K562 (cell line): ENCODE results near the gene MEGF9. TPM values are rescaled to one million over a fixed set of nuclear protein-coding genes. Genes with fewer than 3 reads are reported as not detected.

Source experiments
- ATAC-seq: fragments of 200-7000 bp; cut with Tn5 transposase; 3 replicates; pipeline ENCODE4 v1.9.1; 2020; ENCODE audit warnings: moderate library complexity
- BruUV-seq: library from RNA; stranded (reverse); fragments of 400-500 nt; replicated peaks from 2 replicates; lab custom pipeline; 2021; lab: Mats Ljungman, UMichigan
- CTCF ChIA-PET: fragments of 300-600 bp; formaldehyde crosslinking; extraction: SDS; loops from one replicate; lab custom pipeline; 2021; ENCODE audit warnings: low intra/inter-chr PET ratio; lab: Yijun Ruan, JAX
- POLR2A ChIA-PET: fragments of 300-600, 350-650 bp; sonication (Branson Sonifier 250); formaldehyde crosslinking; extraction: SDS; loops from one replicate; lab custom pipeline; 2021; ENCODE audit warnings: antibody characterized with exemption, inconsistent platforms; lab: Yijun Ruan, JAX
- DNase-seq, 4 experiments: peaks; one replicate each; pipeline versions ENCODE4 v3.0.0 to v3.0.0-alpha.2; 2011 to 2018; ENCODE audit warnings: low spot score in 3 of 4, mixed read lengths in 3 of 4; ENCODE audit errors: extremely low read depth in 1 of 4
- FAIRE-seq: peaks from 2 replicates; lab custom pipeline; 2011; peaks lifted over from hg19 to GRCh38; lab: Jason Lieb, UNC
- H2AFZ ChIP-seq: 2 replicates; pipeline ENCODE4 v1.6.0; 2011; ENCODE audit warnings: low read depth, low read length, control low read depth, inconsistent platforms
- H3K27ac ChIP-seq: fragments of 200-600 bp; 3 replicates; pipeline ENCODE4 v1.8.0; 2011; ENCODE audit warnings: low read depth, mild to moderate bottlenecking, control low read depth, inconsistent platforms, low read length, moderate library complexity, mixed read lengths; ENCODE audit errors: extremely low read depth
- H3K27me3 ChIP-seq, 2 experiments: fragments of 300-600 bp in 1 of 2; 2 replicates in 1 of 2; 3 replicates in 1 of 2; pipeline versions ENCODE4 v1.6.0 to v1.8.0; 2011; ENCODE audit warnings: inconsistent platforms in 2 of 2, low read length in 2 of 2, mild to moderate bottlenecking in 1 of 2, mixed read lengths in 1 of 2, moderate library complexity in 1 of 2; ENCODE audit not compliant: control insufficient read depth in 2 of 2, insufficient read depth in 2 of 2
- H3K36me3 ChIP-seq: fragments of 300-600 bp; 3 replicates; pipeline ENCODE4 v1.8.0; 2011; ENCODE audit warnings: mild to moderate bottlenecking, low read length, inconsistent platforms; ENCODE audit not compliant: control insufficient read depth, insufficient read depth
- H3K4me1 ChIP-seq, 2 experiments: fragments of 200-600 bp in 1 of 2; replicated peaks in 1 of 2; 2 replicates in 1 of 2; 3 replicates in 1 of 2; pipeline versions ENCODE4 v1.5.1 to v1.8.0; 2011; ENCODE audit warnings: inconsistent platforms in 2 of 2, low read length in 2 of 2, mild to moderate bottlenecking in 1 of 2, mixed read lengths in 1 of 2, moderate library complexity in 1 of 2; ENCODE audit not compliant: control insufficient read depth in 2 of 2, insufficient read depth in 2 of 2
- H3K4me2 ChIP-seq: 2 replicates; pipeline ENCODE4 v1.6.1; 2011; ENCODE audit warnings: low read length, control low read depth, inconsistent platforms, mixed read lengths; ENCODE audit not compliant: insufficient read depth
- H3K4me3 ChIP-seq: fragments of 200-600 bp; sonication (generic), shearing (Covaris generic); 2 replicates; pipeline ENCODE4 v1.5.1; 2016; ENCODE audit warnings: control low read depth, inconsistent platforms
- H3K79me2 ChIP-seq: fragments of 200-600 bp; 3 replicates; pipeline ENCODE4 v1.8.0; 2011; ENCODE audit warnings: low read length, inconsistent platforms; ENCODE audit not compliant: control insufficient read depth, insufficient read depth
- H3K9ac ChIP-seq, 2 experiments: 2 replicates each; pipeline versions ENCODE4 v1.6.0 to v1.6.1; 2011; ENCODE audit warnings: low read depth in 2 of 2, low read length in 2 of 2, control low read depth in 1 of 2, inconsistent platforms in 1 of 2, mild to moderate bottlenecking in 1 of 2, mixed read lengths in 1 of 2; ENCODE audit not compliant: insufficient read depth in 1 of 2
- H3K9me1 ChIP-seq: one replicate; pipeline ENCODE4 v1.6.0; 2011; ENCODE audit warnings: inconsistent platforms, mild to moderate bottlenecking, low read length, moderate library complexity; ENCODE audit not compliant: control insufficient read depth, insufficient read depth
- H3K9me3 ChIP-seq: replicated peaks from 2 replicates; pipeline ENCODE4 v1.5.1; 2011; ENCODE audit warnings: low read depth, low read length, inconsistent platforms; ENCODE audit not compliant: control insufficient read depth, insufficient read depth
- H4K20me1 ChIP-seq: replicated peaks from 2 replicates; pipeline ENCODE4 v1.6.1; 2011; ENCODE audit warnings: low read length, inconsistent platforms, mixed read lengths; ENCODE audit not compliant: control insufficient read depth, insufficient read depth
- DDX20 ChIP-seq: fragments of 450-650 bp; IDR thresholded peaks from 2 replicates; pipeline ENCODE4 v1.6.1; 2016; ENCODE audit warnings: missing genetic modification characterization, low read depth, mild to moderate bottlenecking, missing compliant biosample characterization, moderate library complexity
- JUND ChIP-seq, 2 experiments: IDR thresholded peaks; 2 replicates in 1 of 2; 3 replicates in 1 of 2; pipeline ENCODE4 v1.6.1; 2011; ENCODE audit warnings: borderline replicate concordance in 2 of 2, low read depth in 2 of 2, low read length in 2 of 2, improper control_type of control experiment in 1 of 2, missing biosample characterization in 1 of 2, missing genetic modification characterization in 1 of 2, missing genetic modification reagents in 1 of 2
- PCBP1 ChIP-seq: fragments of 200-400 bp; formaldehyde crosslinking; IDR thresholded peaks from 2 replicates; pipeline ENCODE4 v1.6.1; 2018; ENCODE audit warnings: mild to moderate bottlenecking, low read depth, low read length; ENCODE audit not compliant: poor library complexity, severe bottlenecking
- SMAD4 ChIP-seq: fragments of 250-450 bp; sonication (Bioruptor Pico); conservative IDR thresholded peaks from 2 replicates; pipeline ENCODE4 v1.8.0; 2021; ENCODE audit warnings: inconsistent platforms, mild to moderate bottlenecking, moderate library complexity
- ZNF354B ChIP-seq: fragments of 250-450 bp; sonication (Bioruptor Pico); IDR thresholded peaks from 2 replicates; pipeline ENCODE4 v1.4.0; 2020
- ZNF408 ChIP-seq: fragments of 250-450 bp; sonication (Bioruptor Pico); IDR thresholded peaks from 2 replicates; pipeline ENCODE4 v1.4.0; 2020; ENCODE audit warnings: low read depth, mild to moderate bottlenecking, moderate library complexity
- WGBS: fragments of 100-300 bp; shearing (Covaris generic); methylation state at CpG from one replicate; pipeline ENCODE4 v1.1.6; 2016; ENCODE audit warnings: low coverage, mixed read lengths; ENCODE audit not compliant: insufficient coverage; ENCODE audit errors: missing lambda C conversion rate; 5-methylcytosine and 5-hydroxymethylcytosine counted together
- in situ Hi-C: fragments of 300-500 bp; cut with MboI; formaldehyde crosslinking; loops from 4 replicates; pipeline ENCODE4 v1.15.0; 2018; ENCODE audit warnings: inconsistent platforms, mixed read lengths
- intact Hi-C: fragments of 100-400 bp; cut with micrococcal nuclease; formaldehyde crosslinking; loops from 2 replicates; pipeline ENCODE4 v1.14.2; 2022
- polyA plus RNA-seq, 8 experiments: library from polyadenylated mRNA; depleted of rRNA in 4 of 8; stranded (reverse) in 5 of 8; unstranded in 3 of 8; fragments of >200 nt; fragmentation: Nextera tagmentation in 2 of 8; fragmentation: Illumina TruSeq in 1 of 8; extraction: Ambion mirVana in 2 of 8; extraction: Trizol in 1 of 8; gene quantifications; 2 replicates each; pipeline versions ENCODE4 v1.2.1 to v1.2.3, GENCODE V29; 2011 to 2014; ENCODE audit warnings: inconsistent platforms in 1 of 8, missing spikeins in 1 of 8
- total RNA-seq, 7 experiments: library from RNA; depleted of rRNA in 6 of 7; stranded (reverse); fragments of >200 nt in 6 of 7; fragmentation: Illumina TruSeq in 2 of 7; extraction: Trizol in 2 of 7; gene quantifications; 2 replicates each; pipeline versions ENCODE4 v1.2.1 to v1.2.3, GENCODE V29; 2011 to 2021; ENCODE audit warnings: low replicate concordance in 1 of 7
- TF ChIP-seq, protein P1 (sequence below): fragments of 250-450 bp; sonication (Bioruptor Pico); IDR thresholded peaks from 2 replicates; pipeline ENCODE4 v1.4.0; 2020; ENCODE audit warnings: borderline replicate concordance
- TF ChIP-seq, protein P2 (sequence below): IDR thresholded peaks from 2 replicates; pipeline ENCODE4 v1.6.1; 2012; ENCODE audit warnings: low read depth, low read length, improper control_type of control experiment, borderline replicate concordance

The MEGF9 gene
- total and polyA plus RNA-seq, 9 of the 15 experiments (the other 6 are each of a cell fraction or from before 2014, with no cell fraction given) = 2.1 to 6.2 (median 3.8) TPM

DNA sequence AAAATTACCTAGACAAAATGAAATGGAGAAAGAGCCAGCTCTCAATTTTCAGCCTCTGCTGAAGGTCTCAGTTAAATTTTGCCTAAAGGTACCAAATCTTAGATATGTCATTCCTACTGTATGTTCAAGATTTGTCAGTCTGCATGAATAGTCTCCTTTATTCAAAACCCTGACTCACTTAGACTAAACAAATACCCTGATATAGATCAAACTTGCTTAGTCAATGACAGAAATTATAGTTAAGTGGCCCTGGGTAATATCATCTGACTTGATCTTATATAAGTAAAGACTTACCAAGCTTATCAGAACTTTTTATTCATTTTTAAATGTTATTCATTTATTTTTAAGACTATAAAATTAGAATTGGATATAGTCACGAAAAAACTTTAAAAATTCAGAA, 12.2 kb downstream of the MEGF9 start:
- Histone ChIP-seq H2AFZ (no peak overlapping the region), H3K36me3 (no peaks in the 10 kb centered on the region), H3K4me1 (no peaks in the 10 kb centered on the region), H3K27me3 (no peaks in the 10 kb centered on the region), H3K9ac (no peak overlapping the region), H3K4me2 (no peak overlapping the region), H3K27ac (no peak overlapping the region), H3K9me1 (no peaks in the 10 kb centered on the region), H3K9me3 (no peaks in the 10 kb centered on the region), H3K79me2 (no peaks in the 10 kb centered on the region), H4K20me1 (no peaks in the 10 kb centered on the region), H3K4me3 (no peak overlapping the region)
- DNase-seq (no peak), FAIRE-seq (no peak), ATAC-seq (no peak)
- intact Hi-C loops (no loop called here), in situ Hi-C loops (no loop called here)
- 15% methylated on average over 1 of the region's 1 CpG for WGBS
- CTCF ChIA-PET = no interaction called here
- no peak for TF ChIP-seq DDX20 (tag)
- TF ChIP-seq ZNF354B (CRISPR knock-in tag) = no peak
- TF ChIP-seq, protein P1, sequence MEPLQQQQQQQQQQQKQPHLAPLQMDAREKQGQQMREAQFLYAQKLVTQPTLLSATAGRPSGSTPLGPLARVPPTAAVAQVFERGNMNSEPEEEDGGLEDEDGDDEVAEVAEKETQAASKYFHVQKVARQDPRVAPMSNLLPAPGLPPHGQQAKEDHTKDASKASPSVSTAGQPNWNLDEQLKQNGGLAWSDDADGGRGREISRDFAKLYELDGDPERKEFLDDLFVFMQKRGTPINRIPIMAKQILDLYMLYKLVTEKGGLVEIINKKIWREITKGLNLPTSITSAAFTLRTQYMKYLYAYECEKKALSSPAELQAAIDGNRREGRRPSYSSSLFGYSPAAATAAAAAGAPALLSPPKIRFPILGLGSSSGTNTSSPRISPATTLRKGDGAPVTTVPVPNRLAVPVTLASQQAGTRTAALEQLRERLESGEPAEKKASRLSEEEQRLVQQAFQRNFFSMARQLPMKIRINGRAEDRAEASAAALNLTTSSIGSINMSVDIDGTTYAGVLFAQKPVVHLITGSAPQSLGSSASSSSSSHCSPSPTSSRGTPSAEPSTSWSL (CRISPR knock-in tag) = no peak
- TF ChIP-seq, protein P2, sequence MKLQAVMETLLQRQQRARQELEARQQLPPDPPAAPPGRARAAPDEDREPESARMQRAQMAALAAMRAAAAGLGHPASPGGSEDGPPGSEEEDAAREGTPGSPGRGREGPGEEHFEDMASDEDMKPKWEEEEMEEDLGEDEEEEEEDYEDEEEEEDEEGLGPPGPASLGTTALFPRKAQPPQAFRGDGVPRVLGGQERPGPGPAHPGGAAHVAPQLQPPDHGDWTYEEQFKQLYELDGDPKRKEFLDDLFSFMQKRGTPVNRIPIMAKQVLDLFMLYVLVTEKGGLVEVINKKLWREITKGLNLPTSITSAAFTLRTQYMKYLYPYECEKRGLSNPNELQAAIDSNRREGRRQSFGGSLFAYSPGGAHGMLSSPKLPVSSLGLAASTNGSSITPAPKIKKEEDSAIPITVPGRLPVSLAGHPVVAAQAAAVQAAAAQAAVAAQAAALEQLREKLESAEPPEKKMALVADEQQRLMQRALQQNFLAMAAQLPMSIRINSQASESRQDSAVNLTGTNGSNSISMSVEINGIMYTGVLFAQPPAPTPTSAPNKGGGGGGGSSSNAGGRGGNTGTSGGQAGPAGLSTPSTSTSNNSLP = no peak
- no peak for TF ChIP-seq PCBP1
- TF ChIP-seq ZNF408 (CRISPR knock-in tag) = no peak
- no peak for TF ChIP-seq JUND (IDR thresholded peaks at IDR 0.05; ENCODE audit: borderline replicate concordance, low read depth, low read length)
- no peak for TF ChIP-seq JUND (tag; IDR thresholded peaks at IDR 0.05; ENCODE audit: borderline replicate concordance, low read depth, low read length)
- TF ChIP-seq SMAD4 (CRISPR knock-in tag) = no peak
- no TSS peak for BruUV-seq
- POLR2A ChIA-PET = interaction anchor here (0.9 kb wide), 1 partner anchor 12 kb away, joined by 3 read pairs; no protein-coding TSS in a partner anchor
